M059J (cell line): Measurements from ENCODE around the gene CSTPP1. TPM values are rescaled to one million over a fixed set of nuclear protein-coding genes. Genes with fewer than 3 reads are reported as not detected.
A peak's percentile ranks its signal among the peaks of the same experiment; 100 is the strongest.
"Not testable (repeated sequence)": the region's sequence is repeated elsewhere in the genome, so short reads cannot be mapped to it uniquely, and the experiment has no call there.

Experiments
- DNase-seq: peaks from one replicate; pipeline ENCODE4 v3.0.0-alpha.2; 2012; ENCODE audit warnings: low read depth
- total RNA-seq: library from RNA; depleted of rRNA; stranded (reverse); fragments of >200 nt; shearing (Covaris generic); gene quantifications from 2 replicates; pipeline ENCODE4 v1.2.3, GENCODE V29; 2014

Gene CSTPP1
- total RNA-seq, 1 experiment from 2014 or later = 46.6 TPM

- no peak for DNase-seq
Measured at GRCh38 chr11:46953093-46953492, 16.5 kb downstream of the CSTPP1 start.

GRCh38 chr11:46958777-46959176 lies 22.2 kb downstream of the CSTPP1 start:
- no peak for DNase-seq

GRCh38 chr11:46961041-46961440 lies 24.5 kb downstream of the CSTPP1 start:
- no peak for DNase-seq

GRCh38 chr11:46961886-46962285 lies 25.3 kb downstream of the CSTPP1 start:
- not testable (repeated sequence) for DNase-seq

GRCh38 chr11:46963844-46964243 lies 27.3 kb downstream of the CSTPP1 start:
- DNase-seq = no peak

GRCh38 chr11:46966773-46967172 lies 30.2 kb downstream of the CSTPP1 start:
- DNase-seq = no peak

GRCh38 chr11:46967962-46968361 lies 31.4 kb downstream of the CSTPP1 start:
- no peak for DNase-seq

- no peak for DNase-seq
Measured at GRCh38 chr11:46969379-46969778, 32.8 kb downstream of the CSTPP1 start.

- DNase-seq = no peak
Measured at GRCh38 chr11:46970913-46971625, 34.5 kb downstream of the CSTPP1 start.

GRCh38 chr11:46972343-46972742 lies 35.8 kb downstream of the CSTPP1 start:
- no peak for DNase-seq

GRCh38 chr11:46972821-46973220 lies 36.3 kb downstream of the CSTPP1 start:
- DNase-seq = no peak

- DNase-seq = no peak
Measured at GRCh38 chr11:46976182-46976854, 39.8 kb downstream of the CSTPP1 start.

GRCh38 chr11:46977038-46977813 lies 40.7 kb downstream of the CSTPP1 start:
- DNase-seq = no peak

- DNase-seq = peak; percentile 25
Measured at GRCh38 chr11:46978005-46978491, 41.5 kb downstream of the CSTPP1 start.

- DNase-seq = no peak
Measured at GRCh38 chr11:46979358-46979757, 42.8 kb downstream of the CSTPP1 start.

- DNase-seq = no peak
Measured at GRCh38 chr11:46981436-46981835, 44.9 kb downstream of the CSTPP1 start.

- DNase-seq = no peak
Measured at GRCh38 chr11:46982797-46983452, 46.4 kb downstream of the CSTPP1 start.

- no peak for DNase-seq
Measured at GRCh38 chr11:46983598-46983997, 47.0 kb downstream of the CSTPP1 start.

GRCh38 chr11:46984548-46984947 lies 48.0 kb downstream of the CSTPP1 start:
- DNase-seq = no peak

GRCh38 chr11:46984987-46985386 lies 48.4 kb downstream of the CSTPP1 start:
- no peak for DNase-seq

GRCh38 chr11:46987183-46987582 lies 50.6 kb downstream of the CSTPP1 start:
- DNase-seq = no peak
